ENCODE results near the gene RNF103. TPM values are rescaled to one million over a fixed set of nuclear protein-coding genes. Genes with fewer than 3 reads are reported as not detected.
A peak's percentile ranks its signal among the peaks of the same experiment; 100 is the strongest.

RNF103 gene
- total RNA-seq, 1 donor from 2014 or later, result 13.8 TPM

DNA sequence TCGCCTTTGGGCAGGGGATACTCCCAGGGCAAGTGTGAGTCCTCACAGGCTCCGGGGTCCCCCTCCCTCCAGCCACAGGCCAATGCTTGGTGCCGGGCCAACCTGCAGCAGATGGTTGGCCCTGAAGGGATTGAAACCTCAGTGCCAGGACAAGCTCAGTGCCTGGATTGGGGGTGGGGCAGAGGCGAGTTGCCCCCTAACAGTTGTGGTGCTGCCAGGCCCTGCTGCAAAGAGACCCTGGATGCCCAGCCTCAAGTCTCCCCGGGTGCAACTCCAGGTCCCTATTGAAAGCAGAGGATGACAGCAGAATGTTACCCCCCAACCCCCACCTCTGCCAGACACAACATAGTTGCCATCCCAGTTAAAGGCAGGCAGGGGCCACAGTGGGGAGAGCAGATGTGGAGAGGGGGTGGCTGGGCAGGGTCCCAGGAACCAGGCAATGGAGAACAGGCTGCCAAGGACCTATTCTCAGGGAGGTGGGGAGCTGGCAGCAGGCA lies 9.5 kb upstream of the RNF103 start:
- Mint-ChIP-seq H3K4me1 (peaks cover 7% of the 10 kb centered on the region), H3K27me3 (ENCODE audit: low read depth) (no peaks in the 10 kb centered on the region), H3K4me3 (no peak overlapping the region), H3K9me3 (no peaks in the 10 kb centered on the region), H3K27ac (ENCODE audit: unreplicated experiment) (no peak overlapping the region), H3K36me3 (ENCODE audit: low read depth) (no peaks in the 10 kb centered on the region)
- no peak for TF ChIP-seq CTCF (conservative IDR thresholded peaks at IDR 0.05)
- DNase-seq (ENCODE audit: low read depth, low spot score), result no peak

GRCh38 chr2:86632672-86633071 lies 9.0 kb upstream of the RNF103 start:
- Mint-ChIP-seq H3K36me3 (ENCODE audit: low read depth) (no peaks in the 10 kb centered on the region), H3K9me3 (no peaks in the 10 kb centered on the region), H3K4me1 (peaks cover 7% of the 10 kb centered on the region), H3K27me3 (ENCODE audit: low read depth) (no peaks in the 10 kb centered on the region), H3K4me3 (no peak overlapping the region), H3K27ac (ENCODE audit: unreplicated experiment) (no peak overlapping the region)
- TF ChIP-seq CTCF (conservative IDR thresholded peaks at IDR 0.05), result no peak
- DNase-seq (ENCODE audit: low read depth, low spot score), result no peak

DNA sequence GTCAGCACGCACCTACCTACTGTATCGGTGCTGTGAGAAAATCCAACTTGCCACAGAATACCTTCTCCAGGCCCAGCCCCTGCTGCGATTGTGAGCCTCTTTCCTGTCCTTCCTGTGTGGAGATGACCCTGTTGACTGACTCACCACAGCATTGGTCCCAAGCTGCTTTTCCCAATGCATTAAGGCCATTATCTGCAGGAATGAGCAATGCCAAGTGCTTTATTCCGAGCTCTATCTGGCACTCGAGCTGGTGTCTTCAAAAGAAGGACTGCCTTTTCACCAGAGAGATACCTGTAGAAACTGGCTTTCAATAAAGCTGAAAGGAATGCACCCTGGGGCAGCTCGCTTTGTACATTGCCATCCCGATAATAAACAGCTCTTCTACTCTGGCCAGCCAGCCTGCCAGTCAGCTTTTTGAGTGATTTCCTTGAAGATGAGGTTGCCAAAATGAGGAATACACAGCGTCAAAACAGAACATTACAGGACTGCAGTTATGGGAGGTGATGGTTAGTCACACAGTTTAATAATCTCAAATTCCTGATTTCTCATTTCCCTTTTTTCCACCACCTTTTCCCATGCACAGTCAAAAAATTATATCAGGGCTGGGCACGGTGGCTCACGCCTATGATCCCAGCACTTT lies 8.3 kb upstream of the RNF103 start:
- H3K27ac Mint-ChIP-seq (ENCODE audit: unreplicated experiment), result no peak overlapping the region
- H3K36me3 Mint-ChIP-seq (ENCODE audit: low read depth), result no peaks in the 10 kb centered on the region
- no peak for TF ChIP-seq CTCF (conservative IDR thresholded peaks at IDR 0.05)
- H3K4me3 Mint-ChIP-seq, result no peak overlapping the region
- no peaks in the 10 kb centered on the region for H3K9me3 Mint-ChIP-seq
- H3K4me1 Mint-ChIP-seq, result peaks cover 7% of the 10 kb centered on the region
- no peaks in the 10 kb centered on the region for H3K27me3 Mint-ChIP-seq (ENCODE audit: low read depth)
- no peak for DNase-seq (ENCODE audit: low read depth, low spot score)

DNA sequence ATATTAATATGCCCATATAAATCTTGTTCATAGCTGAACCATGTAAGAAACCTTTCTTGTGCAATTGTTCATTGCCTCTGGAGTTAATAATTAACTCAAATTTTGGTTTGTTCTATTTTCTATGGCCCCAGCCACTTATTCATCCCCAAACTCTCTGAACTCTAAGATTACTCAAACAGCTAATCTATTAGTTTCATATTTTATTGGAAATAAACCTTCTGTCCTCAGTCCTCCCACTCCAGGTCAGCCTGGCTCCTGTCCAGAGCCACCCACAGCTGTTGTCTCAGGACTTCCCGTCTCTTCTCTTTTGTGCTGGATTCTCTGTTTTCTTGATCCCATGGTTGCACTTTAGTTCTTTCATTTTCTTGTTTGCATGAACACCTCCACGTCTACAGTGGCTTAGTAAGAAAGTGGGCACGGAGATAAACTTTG lies 4.4 kb upstream of the RNF103 start:
- Mint-ChIP-seq H3K4me3 (no peak overlapping the region), H3K4me1 (peaks cover 23% of the 10 kb centered on the region), H3K36me3 (ENCODE audit: low read depth) (no peaks in the 10 kb centered on the region), H3K27ac (ENCODE audit: unreplicated experiment) (no peak overlapping the region), H3K9me3 (no peaks in the 10 kb centered on the region), H3K27me3 (ENCODE audit: low read depth) (no peaks in the 10 kb centered on the region)
- TF ChIP-seq CTCF (conservative IDR thresholded peaks at IDR 0.05), result no peak
- DNase-seq (ENCODE audit: low read depth, low spot score), result no peak

- H3K4me3 Mint-ChIP-seq, result peak overlapping the region; percentile 59
- no peaks in the 10 kb centered on the region for H3K27me3 Mint-ChIP-seq (ENCODE audit: low read depth)
- peaks cover 23% of the 10 kb centered on the region for H3K4me1 Mint-ChIP-seq
- DNase-seq (ENCODE audit: low read depth, low spot score), result no peak
- H3K27ac Mint-ChIP-seq (ENCODE audit: unreplicated experiment), result no peak overlapping the region
- H3K9me3 Mint-ChIP-seq, result no peaks in the 10 kb centered on the region
- no peak for TF ChIP-seq CTCF (conservative IDR thresholded peaks at IDR 0.05)
- H3K36me3 Mint-ChIP-seq (ENCODE audit: low read depth), result no peaks in the 10 kb centered on the region
These were observed 3.9 kb upstream of the RNF103 start for GRCh38 chr2:86627550-86627949.

Data from neural crest cell (in vitro differentiated cells).